H9 (cell line): Measurements from ENCODE around the gene SPATA46. TPM values are rescaled to one million over a fixed set of nuclear protein-coding genes. Genes with fewer than 3 reads are reported as not detected.

Experiments
- DNase-seq: peaks from one replicate; pipeline ENCODE4 v3.0.0-alpha.2; 2017
- H2AFZ ChIP-seq: one replicate; pipeline ENCODE4 v1.6.1; 2013; ENCODE audit warnings: mild to moderate bottlenecking, low read length, control low read depth, moderate library complexity
- H2AK5ac ChIP-seq: 2 replicates; pipeline ENCODE4 v1.6.1; 2013; ENCODE audit warnings: low read length, control low read depth, mixed read lengths; ENCODE audit not compliant: insufficient read length
- H2BK120ac ChIP-seq: one replicate; pipeline ENCODE4 v1.6.1; 2013; ENCODE audit warnings: low read depth, mild to moderate bottlenecking, low read length, control low read depth, inconsistent platforms; ENCODE audit not compliant: poor library complexity, severe bottlenecking
- H2BK12ac ChIP-seq: 2 replicates; pipeline ENCODE4 v1.6.1; 2013; ENCODE audit warnings: low read length, control low read depth, mixed read lengths, low read depth; ENCODE audit not compliant: insufficient read length
- H2BK15ac ChIP-seq: 2 replicates; pipeline ENCODE4 v1.6.1; 2013; ENCODE audit warnings: low read depth, low read length, control low read depth
- H2BK20ac ChIP-seq: one replicate; pipeline ENCODE4 v1.6.1; 2013; ENCODE audit warnings: low read depth, mild to moderate bottlenecking, low read length, control low read depth, inconsistent platforms; ENCODE audit not compliant: poor library complexity, severe bottlenecking
- H2BK5ac ChIP-seq: 2 replicates; pipeline ENCODE4 v1.6.1; 2013; ENCODE audit warnings: low read length, control low read depth, mixed read lengths; ENCODE audit not compliant: insufficient read length
- H3K14ac ChIP-seq: 2 replicates; pipeline ENCODE4 v1.6.1; 2013; ENCODE audit warnings: low read length, control low read depth; ENCODE audit not compliant: insufficient read depth
- H3K18ac ChIP-seq: 2 replicates; pipeline ENCODE4 v1.6.1; 2013; ENCODE audit warnings: low read depth, mild to moderate bottlenecking, mixed read lengths, low read length, control low read depth; ENCODE audit not compliant: insufficient read length
- H3K23ac ChIP-seq: 2 replicates; pipeline ENCODE4 v1.6.1; 2013; ENCODE audit warnings: low read length, control low read depth, mixed read lengths, low read depth; ENCODE audit not compliant: insufficient read length
- H3K23me2 ChIP-seq: 2 replicates; pipeline ENCODE4 v1.6.1; 2013; ENCODE audit warnings: low read depth, mild to moderate bottlenecking, mixed read lengths, low read length, control low read depth; ENCODE audit not compliant: insufficient read length, poor library complexity, severe bottlenecking
- H3K27ac ChIP-seq: 2 replicates; pipeline ENCODE4 v1.5.1; 2013; ENCODE audit warnings: low read length, control low read depth, mixed read lengths, low read depth; ENCODE audit not compliant: insufficient read length
- H3K27me3 ChIP-seq: 2 replicates; pipeline ENCODE4 v1.6.1; 2013; ENCODE audit warnings: low read length, control low read depth, inconsistent platforms; ENCODE audit not compliant: insufficient read depth
- H3K4ac ChIP-seq: 2 replicates; pipeline ENCODE4 v1.6.1; 2013; ENCODE audit warnings: low read depth, mild to moderate bottlenecking, control low read depth, inconsistent platforms, low read length, moderate library complexity
- H3K4me1 ChIP-seq: 2 replicates; pipeline ENCODE4 v1.6.1; 2013; ENCODE audit warnings: low read length, control low read depth, inconsistent platforms; ENCODE audit not compliant: insufficient read depth
- H3K4me2 ChIP-seq: 2 replicates; pipeline ENCODE4 v1.6.1; 2013; ENCODE audit warnings: low read length, control low read depth, mixed read lengths; ENCODE audit not compliant: insufficient read length, insufficient read depth
- H3K56ac ChIP-seq: 2 replicates; pipeline ENCODE4 v1.6.1; 2013; ENCODE audit warnings: low read depth, mild to moderate bottlenecking, mixed read lengths, low read length, control low read depth; ENCODE audit not compliant: insufficient read length
- H3K79me1 ChIP-seq: 2 replicates; pipeline ENCODE4 v1.6.1; 2013; ENCODE audit warnings: low read depth, mild to moderate bottlenecking, moderate library complexity, low read length, control low read depth, inconsistent platforms; ENCODE audit not compliant: insufficient read depth, poor library complexity, severe bottlenecking
- H3K79me2 ChIP-seq: 2 replicates; pipeline ENCODE4 v1.6.1; 2013; ENCODE audit warnings: low read length, control low read depth, inconsistent platforms; ENCODE audit not compliant: insufficient read depth
- H3K9ac ChIP-seq: 2 replicates; pipeline ENCODE4 v1.6.1; 2013; ENCODE audit warnings: low read length, control low read depth, mixed read lengths; ENCODE audit not compliant: insufficient read length; ENCODE audit errors: extremely low read depth
- H3K9me3 ChIP-seq: one replicate; pipeline ENCODE4 v1.6.1; 2013; ENCODE audit warnings: low read depth, low read length, inconsistent platforms; ENCODE audit not compliant: control insufficient read depth
- H3T11ph ChIP-seq: one replicate; pipeline ENCODE4 v1.6.1; 2013; ENCODE audit warnings: mild to moderate bottlenecking, low read length, control low read depth, inconsistent platforms
- H4K20me1 ChIP-seq: one replicate; pipeline ENCODE4 v1.6.1; 2013; ENCODE audit not compliant: control insufficient read depth, insufficient read length, insufficient read depth
- H4K5ac ChIP-seq: 2 replicates; pipeline ENCODE4 v1.6.1; 2013; ENCODE audit warnings: low read depth, mild to moderate bottlenecking, mixed read lengths, low read length, control low read depth; ENCODE audit not compliant: insufficient read length
- H4K8ac ChIP-seq: replicated peaks from 2 replicates; pipeline ENCODE4 v1.6.1; 2013; ENCODE audit warnings: low read length, control low read depth, mixed read lengths, low read depth; ENCODE audit not compliant: insufficient read length
- H4K91ac ChIP-seq: 2 replicates; pipeline ENCODE4 v1.6.1; 2013; ENCODE audit warnings: low read depth, mild to moderate bottlenecking, moderate library complexity, mixed read lengths, low read length, control low read depth; ENCODE audit not compliant: insufficient read length
- H3K27ac Mint-ChIP-seq, 3 experiments: 2 replicates in 2 of 3; 3 replicates in 1 of 3; pipeline ENCODE4 v1.8.0; 2020 to 2021; ENCODE audit warnings: mixed read lengths in 3 of 3, mild to moderate bottlenecking in 1 of 3, moderate library complexity in 1 of 3
- H3K27me3 Mint-ChIP-seq: 2 replicates; pipeline ENCODE4 v1.8.0; 2021; ENCODE audit warnings: low read depth, mild to moderate bottlenecking, moderate library complexity, mixed read lengths
- H3K36me3 Mint-ChIP-seq, 3 experiments: 2 replicates in 2 of 3; 3 replicates in 1 of 3; pipeline ENCODE4 v1.8.0; 2020 to 2021; ENCODE audit warnings: low read depth in 3 of 3, mixed read lengths in 3 of 3; ENCODE audit not compliant: insufficient read depth in 1 of 3
- H3K4me1 Mint-ChIP-seq, 2 experiments: 2 replicates each; pipeline ENCODE4 v1.8.0; 2020; ENCODE audit warnings: mixed read lengths in 2 of 2
- H3K4me3 Mint-ChIP-seq, 2 experiments: 2 replicates in 1 of 2; 3 replicates in 1 of 2; pipeline ENCODE4 v1.8.0; 2020 to 2021; ENCODE audit warnings: mild to moderate bottlenecking in 2 of 2, mixed read lengths in 2 of 2, moderate library complexity in 1 of 2
- H3K9me3 Mint-ChIP-seq, 2 experiments: 2 replicates in 1 of 2; 3 replicates in 1 of 2; pipeline ENCODE4 v1.8.0; 2020; ENCODE audit warnings: mild to moderate bottlenecking in 2 of 2, mixed read lengths in 2 of 2, moderate library complexity in 1 of 2
- WGBS: extraction: QIAGEN DNeasy Blood & Tissue Kit; methylation state at CpG from one replicate; pipeline ENCODE4 v1.1.7; 2013; ENCODE audit warnings: missing lambda C conversion rate, low lambda C conversion rate, mixed read lengths; ENCODE audit not compliant: insufficient read length; ENCODE audit errors: extremely low coverage; 5-methylcytosine and 5-hydroxymethylcytosine counted together
- total RNA-seq: library from RNA; stranded (reverse); gene quantifications from 2 replicates; pipeline ENCODE4 v1.2.1, GENCODE V29; 2021
- TF ChIP-seq, protein P1 (sequence below): fragments of 200-600 bp; sonication (generic); conservative IDR thresholded peaks from 3 replicates; pipeline ENCODE4 v1.8.0; 2021; ENCODE audit warnings: antibody characterized with exemption, mild to moderate bottlenecking

SPATA46 gene
- total RNA-seq, 1 experiment from 2014 or later: not detected

GRCh38 chr1:162397039-162397448 is 20.4 kb upstream of the SPATA46 start:
- H3K4me1 Mint-ChIP-seq: peaks cover 22 to 30% of the 10 kb centered on the region in 2 experiments
- no peak overlapping the region for H3K9ac ChIP-seq
- H3K27ac ChIP-seq: no peak overlapping the region
- no peak overlapping the region for H3K18ac ChIP-seq
- no peak overlapping the region for H4K91ac ChIP-seq
- no peaks in the 10 kb centered on the region for H3K79me2 ChIP-seq
- no peak overlapping the region for H3K4ac ChIP-seq
- H3K23ac ChIP-seq: no peak overlapping the region
- H2BK12ac ChIP-seq: no peak overlapping the region
- no peak overlapping the region for H2BK120ac ChIP-seq
- H3K9me3 ChIP-seq: no peaks in the 10 kb centered on the region
- H2BK20ac ChIP-seq: no peak overlapping the region
- H3K4me2 ChIP-seq: no peak overlapping the region
- TF ChIP-seq, protein P1, sequence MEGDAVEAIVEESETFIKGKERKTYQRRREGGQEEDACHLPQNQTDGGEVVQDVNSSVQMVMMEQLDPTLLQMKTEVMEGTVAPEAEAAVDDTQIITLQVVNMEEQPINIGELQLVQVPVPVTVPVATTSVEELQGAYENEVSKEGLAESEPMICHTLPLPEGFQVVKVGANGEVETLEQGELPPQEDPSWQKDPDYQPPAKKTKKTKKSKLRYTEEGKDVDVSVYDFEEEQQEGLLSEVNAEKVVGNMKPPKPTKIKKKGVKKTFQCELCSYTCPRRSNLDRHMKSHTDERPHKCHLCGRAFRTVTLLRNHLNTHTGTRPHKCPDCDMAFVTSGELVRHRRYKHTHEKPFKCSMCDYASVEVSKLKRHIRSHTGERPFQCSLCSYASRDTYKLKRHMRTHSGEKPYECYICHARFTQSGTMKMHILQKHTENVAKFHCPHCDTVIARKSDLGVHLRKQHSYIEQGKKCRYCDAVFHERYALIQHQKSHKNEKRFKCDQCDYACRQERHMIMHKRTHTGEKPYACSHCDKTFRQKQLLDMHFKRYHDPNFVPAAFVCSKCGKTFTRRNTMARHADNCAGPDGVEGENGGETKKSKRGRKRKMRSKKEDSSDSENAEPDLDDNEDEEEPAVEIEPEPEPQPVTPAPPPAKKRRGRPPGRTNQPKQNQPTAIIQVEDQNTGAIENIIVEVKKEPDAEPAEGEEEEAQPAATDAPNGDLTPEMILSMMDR: no peak
- H3K27me3 ChIP-seq: no peaks in the 10 kb centered on the region
- H3K23me2 ChIP-seq: no peaks in the 10 kb centered on the region
- no peaks in the 10 kb centered on the region for H3K36me3 Mint-ChIP-seq
- peaks cover 4% of the 10 kb centered on the region; the same call in 1 of the 2 replicates for H3K4me1 ChIP-seq
- no peak overlapping the region for H3T11ph ChIP-seq
- WGBS: no CpG with 5 or more reads among the region's 3 CpGs
- no peak overlapping the region for H3K56ac ChIP-seq
- H2AK5ac ChIP-seq: no peak overlapping the region
- no peak overlapping the region for H4K5ac ChIP-seq
- peaks cover 6% of the 10 kb centered on the region for H3K27me3 Mint-ChIP-seq
- H4K8ac ChIP-seq: no peak overlapping the region
- H3K9me3 Mint-ChIP-seq: no peaks in the 10 kb centered on the region; a peak in 1 of 5 replicates
- no peak overlapping the region for H3K4me3 Mint-ChIP-seq
- DNase-seq: no peak
- no peaks in the 10 kb centered on the region for H3K79me1 ChIP-seq
- H2AFZ ChIP-seq: no peak overlapping the region
- H3K27ac Mint-ChIP-seq: no peak overlapping the region
- H2BK5ac ChIP-seq: no peak overlapping the region
- no peaks in the 10 kb centered on the region for H4K20me1 ChIP-seq
- H3K14ac ChIP-seq: no peak overlapping the region
- no peak overlapping the region for H2BK15ac ChIP-seq
